GM21723 (cell line): ENCODE results near the gene UBA52.

Experiments used
- ATAC-seq: cut with Tn5 transposase; IDR thresholded peaks from one replicate; pipeline ENCODE4 v1.9.1; 2021; ENCODE audit warnings: mild to moderate bottlenecking, moderate library complexity; ENCODE audit not compliant: unreplicated experiment

The UBA52 gene

GRCh38 chr19:18551631-18552030 lies 20.0 kb upstream of the UBA52 start:
- no peak for ATAC-seq

GRCh38 chr19:18557411-18558201 lies 14.1 kb upstream of the UBA52 start, which contains the start of gene KXD1:
TSS of gene KXD1 (plus strand) at chr19:18557870. CDS start at chr19:18562057, 4,187 bp downstream.
- peak; percentile 91 for ATAC-seq

DNA sequence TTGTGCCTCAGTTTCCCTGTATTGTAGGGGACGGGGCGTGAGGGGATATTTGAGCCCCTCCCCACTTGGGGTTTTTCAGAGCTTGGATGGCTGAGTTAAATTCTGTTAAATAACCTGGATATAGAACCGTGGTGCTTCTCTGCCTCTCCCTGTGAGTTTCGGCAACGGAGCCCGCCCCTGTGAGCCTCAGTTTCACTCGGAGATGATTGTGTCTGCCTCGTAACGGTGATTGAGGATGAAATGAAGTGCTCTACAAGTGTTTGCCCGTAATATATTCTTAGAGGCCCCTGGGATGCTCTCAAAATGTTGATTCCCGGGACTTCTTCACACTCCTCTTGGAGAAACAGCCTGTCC lies 13.5 kb upstream of the UBA52 start:
- no peak for ATAC-seq

- ATAC-seq = no peak
Measured at GRCh38 chr19:18558604-18559003, 13.1 kb upstream of the UBA52 start.

DNA sequence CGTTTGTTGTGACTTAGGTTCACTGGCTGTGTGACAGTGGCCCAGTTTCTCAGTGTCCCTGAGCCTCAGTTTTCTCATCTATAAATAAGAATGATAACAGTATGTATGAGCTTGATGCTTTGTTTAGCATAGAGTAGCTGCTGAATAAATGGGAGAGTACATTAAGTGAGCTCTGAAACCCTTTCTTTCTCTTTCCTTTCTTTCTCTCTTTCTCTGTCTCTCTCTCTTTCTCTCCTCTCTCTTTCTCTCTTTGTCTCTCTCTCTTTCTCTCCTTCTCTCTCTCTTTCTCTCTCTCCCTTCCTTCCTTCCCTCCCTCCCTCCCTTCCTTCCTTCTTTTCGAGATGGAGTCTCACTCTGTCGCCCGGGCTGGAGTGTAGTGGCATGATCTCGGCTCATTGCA lies 12.0 kb upstream of the UBA52 start:
- ATAC-seq = no peak

- no peak for ATAC-seq
Measured at GRCh38 chr19:18562086-18562485, 9.6 kb upstream of the UBA52 start.

GRCh38 chr19:18566953-18567352 lies 4.7 kb upstream of the UBA52 start:
- ATAC-seq = no peak

DNA sequence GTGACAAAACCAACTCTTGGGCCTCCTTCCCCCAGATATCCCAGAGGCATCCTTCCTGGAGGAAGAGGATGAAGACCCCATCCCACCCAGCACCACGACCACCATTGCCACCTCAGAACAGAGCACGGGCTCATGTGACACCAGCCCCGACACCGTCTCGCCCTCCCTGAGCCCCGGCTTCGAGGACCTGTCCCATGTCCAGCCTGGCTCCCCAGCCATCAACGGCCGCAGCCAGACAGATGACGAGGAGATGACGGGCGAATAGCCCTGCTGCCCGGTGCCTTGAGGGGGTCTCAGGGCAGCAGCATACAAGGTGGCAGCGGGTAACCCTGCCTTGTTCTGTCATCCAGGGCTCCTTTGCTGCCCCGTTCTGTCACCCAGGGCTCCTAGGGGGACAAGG lies 3.3 kb upstream of the UBA52 start:
- no peak for ATAC-seq

DNA sequence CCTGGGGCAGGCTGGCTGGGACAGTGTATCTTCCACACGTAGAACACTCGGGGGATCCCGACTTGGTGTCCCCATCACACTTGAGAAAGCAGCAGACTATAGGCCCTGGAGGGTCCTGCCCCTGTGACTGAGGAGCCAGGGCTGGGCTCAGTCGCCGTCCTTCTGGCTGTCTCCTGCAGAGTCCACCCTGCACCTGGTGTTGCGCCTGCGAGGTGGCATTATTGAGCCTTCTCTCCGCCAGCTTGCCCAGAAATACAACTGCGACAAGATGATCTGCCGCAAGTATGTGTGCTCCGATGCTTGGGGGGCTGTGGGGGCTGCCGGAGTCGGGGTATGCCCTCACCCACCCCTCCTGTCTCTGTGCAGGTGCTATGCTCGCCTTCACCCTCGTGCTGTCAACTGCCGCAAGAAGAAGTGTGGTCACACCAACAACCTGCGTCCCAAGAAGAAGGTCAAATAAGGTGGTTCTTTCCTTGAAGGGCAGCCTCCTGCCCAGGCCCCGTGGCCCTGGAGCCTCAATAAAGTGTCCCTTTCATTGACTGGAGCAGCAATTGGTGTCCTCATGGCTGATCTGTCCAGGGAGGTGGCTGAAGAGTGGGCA lies 3.1 kb downstream of the UBA52 start:
- no peak for ATAC-seq

DNA sequence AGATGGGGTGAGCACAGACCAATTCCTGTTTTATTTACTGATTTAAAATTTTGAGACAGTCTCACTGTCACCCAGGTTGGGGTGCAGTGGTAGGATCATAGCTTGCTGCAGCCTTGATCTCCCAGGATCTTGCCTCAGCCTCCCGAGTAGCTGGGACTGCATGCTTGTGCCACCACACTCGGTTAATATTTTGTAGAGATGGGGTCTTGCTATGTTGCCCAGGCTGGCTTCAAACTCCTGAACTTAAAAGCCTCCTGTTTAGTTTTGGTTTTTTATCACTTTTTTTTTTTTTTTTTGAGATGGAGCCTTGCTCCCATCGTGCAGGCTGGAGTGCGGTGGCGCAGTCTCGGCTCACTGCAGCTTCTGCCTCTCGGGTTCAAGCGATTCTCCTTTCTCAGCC lies 4.7 kb downstream of the UBA52 start:
- ATAC-seq = no peak

GRCh38 chr19:18577365-18577914 lies 5.8 kb downstream of the UBA52 start:
- no peak for ATAC-seq

DNA sequence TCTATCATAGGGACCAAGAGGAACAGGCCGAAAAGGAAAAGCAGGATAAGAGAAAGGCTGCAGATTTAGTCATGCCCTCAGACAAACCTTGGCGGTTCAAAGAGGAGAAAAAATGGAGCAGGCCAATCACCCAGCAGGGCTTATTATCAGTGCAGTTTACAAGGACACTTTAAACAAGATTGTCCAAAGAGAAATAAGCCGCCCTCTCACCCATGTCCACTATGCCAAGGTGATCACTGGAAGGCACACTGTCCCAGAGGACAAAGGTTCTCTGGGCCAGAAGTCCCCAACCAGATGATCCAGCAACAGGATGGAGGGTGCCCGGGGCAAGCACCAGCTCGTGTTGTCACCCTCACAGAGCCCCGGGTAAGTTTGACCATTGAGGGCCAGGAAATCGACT lies 8.7 kb downstream of the UBA52 start:
- no peak for ATAC-seq

GRCh38 chr19:18586306-18586705 lies 14.6 kb downstream of the UBA52 start:
- ATAC-seq = no peak

DNA sequence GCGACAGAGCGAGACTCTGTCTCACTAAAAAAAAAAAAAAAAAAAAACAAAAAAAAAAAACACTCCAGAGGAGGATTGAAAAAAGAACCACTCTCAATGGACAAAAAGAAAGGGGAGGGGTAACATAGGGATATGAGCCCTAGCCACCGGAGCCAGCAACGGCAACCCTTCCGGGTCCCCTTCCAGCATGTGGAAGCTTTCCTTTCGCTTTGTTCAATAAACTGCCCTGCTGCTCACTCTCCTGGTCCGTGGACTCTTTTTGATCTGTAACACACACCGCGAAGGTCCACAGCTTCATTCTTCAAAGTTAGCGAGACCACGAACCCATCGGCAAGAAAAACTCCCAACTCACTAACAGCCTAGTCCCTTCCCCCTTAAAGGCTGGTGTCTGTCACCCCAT lies 15.9 kb downstream of the UBA52 start:
- ATAC-seq = no peak

DNA sequence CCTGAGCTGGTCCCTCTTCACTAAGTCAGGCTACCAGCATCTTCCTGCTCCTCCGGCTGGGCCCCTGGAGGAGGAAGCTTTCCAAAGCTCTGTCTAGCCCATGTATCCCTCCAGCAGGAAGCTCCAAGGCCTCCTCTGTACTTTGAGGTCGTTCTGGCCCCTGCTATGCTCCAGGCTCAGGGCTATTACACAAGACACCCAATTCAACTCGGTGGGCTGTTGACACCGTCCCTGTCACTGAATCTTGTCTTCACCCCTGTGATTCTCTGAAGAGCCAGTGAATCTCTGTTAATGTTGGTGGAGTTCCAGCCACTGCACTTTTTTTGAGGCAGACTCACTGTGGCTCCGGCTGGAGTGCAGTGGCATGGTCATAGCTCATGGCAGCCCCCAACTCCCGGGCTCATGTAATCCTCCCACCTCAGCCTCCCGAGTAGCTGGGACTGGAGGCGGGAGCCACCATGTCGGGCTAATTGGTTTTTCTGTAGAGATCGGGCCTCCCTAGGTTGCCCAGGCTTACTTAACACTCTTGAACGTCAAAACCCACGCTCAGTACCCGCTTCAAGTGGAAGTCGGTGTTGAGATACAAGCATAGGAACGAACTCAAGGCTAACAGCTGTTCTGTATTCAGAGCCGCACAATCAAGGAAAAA lies 16.4 kb downstream of the UBA52 start:
- no peak for ATAC-seq

GRCh38 chr19:18588611-18589379 lies 17.1 kb downstream of the UBA52 start, which contains the start of gene REX1BD:
TSS of gene REX1BD (plus strand) at chr19:18588798. CDS start at chr19:18588802, 4 bp downstream.
- peak; percentile 73 for ATAC-seq

- peak; percentile 48 for ATAC-seq
Measured at GRCh38 chr19:18589380-18590272, 18.0 kb downstream of the UBA52 start.

DNA sequence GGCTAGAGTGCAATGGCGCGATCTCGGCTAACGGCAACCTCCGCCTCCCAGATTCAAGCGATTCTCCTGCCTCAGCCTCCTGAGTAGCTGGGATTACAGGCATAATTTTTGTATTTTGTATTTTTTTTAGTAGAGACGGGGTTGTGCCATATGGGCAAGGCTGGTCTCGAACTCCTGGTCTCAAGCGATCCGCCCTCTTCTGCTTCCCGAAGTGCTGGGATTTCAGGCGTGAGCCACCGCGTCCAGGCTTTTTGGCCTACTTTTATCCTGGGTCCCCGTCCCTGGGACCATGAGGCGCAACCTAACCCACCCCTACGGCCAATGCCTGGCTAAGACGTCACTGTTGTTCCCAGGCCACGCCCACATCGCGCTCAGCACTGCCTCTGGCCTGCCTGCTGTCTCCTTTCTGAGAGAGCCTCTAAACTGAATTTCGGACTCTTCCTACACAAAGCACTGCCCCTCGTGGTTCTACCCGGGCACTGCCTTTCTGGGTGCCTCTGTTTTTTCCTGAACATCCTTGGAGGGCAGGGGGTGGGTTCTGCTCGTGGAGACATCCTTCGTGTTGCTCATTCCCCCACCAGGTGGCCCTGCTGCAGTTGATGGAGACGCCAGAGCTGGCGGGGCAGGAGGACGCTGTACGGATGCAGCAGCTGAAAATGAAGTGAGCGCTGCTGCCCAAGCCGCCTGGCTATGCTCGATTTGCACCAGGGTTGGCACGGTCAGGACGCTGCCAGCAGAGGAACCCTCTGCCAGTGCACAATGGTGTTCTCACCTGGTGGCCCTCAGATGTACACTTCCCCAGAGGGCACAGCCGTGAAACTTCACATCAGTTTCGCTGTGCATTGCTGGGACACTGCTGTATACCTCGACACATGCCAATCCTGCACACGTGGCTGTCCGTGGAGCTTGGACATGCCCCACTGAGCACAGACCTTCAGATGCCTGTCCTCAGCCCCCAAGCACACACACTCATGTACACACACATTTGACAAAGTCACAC lies 18.9 kb downstream of the UBA52 start:
- no peak for ATAC-seq
